NCI-H2081 treated with DMSO at 0.1 percent for 48 hours (cell line): ENCODE data around the gene CLRN3.

Source experiments
- DNase-seq: peaks from one replicate; lab custom pipeline; 2025; lab: John Stamatoyannopoulos, UW

The CLRN3 gene

GRCh38 chr10:127892743-127893142 is at the start of gene CLRN3:
Gene CLRN3, minus strand, starts transcription at chr10:127892941. Its CDS starts 157 bp downstream, at chr10:127892784.
- no peak for DNase-seq

GRCh38 chr10:127940866-127941640 is 48.3 kb upstream of the CLRN3 start:
- no peak for DNase-seq

- no peak for DNase-seq
Observed at GRCh38 chr10:127939786-127940330, 47.1 kb upstream of the CLRN3 start.

- no peak for DNase-seq
Observed at GRCh38 chr10:127937915-127938463, 45.2 kb upstream of the CLRN3 start.

GRCh38 chr10:127937069-127937468 is 44.3 kb upstream of the CLRN3 start:
- DNase-seq, result no peak

- DNase-seq, result no peak
Observed at GRCh38 chr10:127935071-127935561, 42.4 kb upstream of the CLRN3 start.

GRCh38 chr10:127934383-127934782 is 41.6 kb upstream of the CLRN3 start:
- DNase-seq, result no peak

GRCh38 chr10:127933271-127933670 is 40.5 kb upstream of the CLRN3 start:
- no peak for DNase-seq

- no peak for DNase-seq
Observed at GRCh38 chr10:127932521-127933270, 40.0 kb upstream of the CLRN3 start.

- DNase-seq, result no peak
Observed at GRCh38 chr10:127928021-127928806, 35.5 kb upstream of the CLRN3 start.

GRCh38 chr10:127926455-127926854 is 33.7 kb upstream of the CLRN3 start:
- no peak for DNase-seq

GRCh38 chr10:127925471-127926207 is 32.9 kb upstream of the CLRN3 start:
- no peak for DNase-seq

GRCh38 chr10:127923646-127924045 is 30.9 kb upstream of the CLRN3 start:
- no peak for DNase-seq

- DNase-seq, result no peak
Observed at GRCh38 chr10:127922675-127923366, 30.1 kb upstream of the CLRN3 start.

GRCh38 chr10:127922206-127922605 is 29.5 kb upstream of the CLRN3 start:
- DNase-seq, result no peak

GRCh38 chr10:127921753-127922145 is 29.0 kb upstream of the CLRN3 start:
- DNase-seq, result no peak

- DNase-seq, result no peak
Observed at GRCh38 chr10:127921075-127921752, 28.5 kb upstream of the CLRN3 start.

GRCh38 chr10:127920306-127921074 is 27.7 kb upstream of the CLRN3 start:
- DNase-seq, result no peak
